Vagina (tissue), 2 donors: Measurements from ENCODE around the gene GALNT4. TPM values are rescaled to one million over a fixed set of nuclear protein-coding genes. Genes with fewer than 3 reads are reported as not detected.
A peak's percentile ranks its signal among the peaks of the same experiment; 100 is the strongest.

Source experiments
- DNase-seq, 2 donors: peaks; one replicate each; pipeline ENCODE4 v3.0.0-alpha.2; 2017; ENCODE audit errors: extremely low spot score in 2 of 2
- H3K27ac ChIP-seq: fragments of 200-600 bp; sonication (generic); one replicate; pipeline ENCODE4 v1.5.1; 2019
- H3K27me3 ChIP-seq: fragments of 200-600 bp; sonication (generic); one replicate; pipeline ENCODE4 v1.5.1; 2019
- H3K36me3 ChIP-seq, 2 donors: fragments of 200-600 bp; sonication (generic); one replicate each; pipeline ENCODE4 v1.5.1; 2017 to 2019
- H3K4me1 ChIP-seq: fragments of 200-600 bp; sonication (generic); one replicate; pipeline ENCODE4 v1.5.1; 2019
- H3K4me3 ChIP-seq, 2 donors: fragments of 200-600 bp; sonication (generic); 1 replicate in 1 of 2; 2 replicates in 1 of 2; pipeline ENCODE4 v1.5.1; 2016 to 2019
- H3K9me3 ChIP-seq: fragments of 200-600 bp; sonication (generic); one replicate; pipeline ENCODE4 v1.5.1; 2019
- POLR2A ChIP-seq, 2 donors: fragments of 450-650 bp; IDR thresholded peaks; one replicate each; pipeline ENCODE4 v1.6.1; 2017; ENCODE audit warnings: antibody characterized with exemption in 2 of 2, mild to moderate bottlenecking in 2 of 2, moderate library complexity in 2 of 2
- POLR2AphosphoS5 ChIP-seq, 2 donors: sonication (generic); formaldehyde crosslinking; IDR thresholded peaks; one replicate each; pipeline ENCODE4 v1.9.0; 2017; ENCODE audit warnings: antibody characterized with exemption in 2 of 2, mild to moderate bottlenecking in 2 of 2, low read depth in 1 of 2; ENCODE audit not compliant: insufficient read depth in 1 of 2
- intact Hi-C: fragments of 100-400 bp; cut with DNase I; formaldehyde crosslinking; loops from one replicate; pipeline ENCODE4 v1.15.1; 2023
- total RNA-seq: library from RNA; depleted of rRNA; stranded (reverse); fragments of >200 nt; gene quantifications from one replicate; pipeline ENCODE4 v1.2.3, GENCODE V29; 2016
- TF ChIP-seq, protein P1 (sequence below), 3 experiments: fragments of 450-650 bp in 2 of 3; fragments of 200-600 bp in 1 of 3; sonication (generic) in 1 of 3; IDR thresholded peaks; one replicate each; pipeline ENCODE4 v1.5.1; 2017 to 2019; ENCODE audit warnings: antibody characterized with exemption in 3 of 3, mild to moderate bottlenecking in 2 of 3, moderate library complexity in 2 of 3

The GALNT4 gene
- total RNA-seq, 1 donor from 2014 or later: 0.49 TPM

DNA sequence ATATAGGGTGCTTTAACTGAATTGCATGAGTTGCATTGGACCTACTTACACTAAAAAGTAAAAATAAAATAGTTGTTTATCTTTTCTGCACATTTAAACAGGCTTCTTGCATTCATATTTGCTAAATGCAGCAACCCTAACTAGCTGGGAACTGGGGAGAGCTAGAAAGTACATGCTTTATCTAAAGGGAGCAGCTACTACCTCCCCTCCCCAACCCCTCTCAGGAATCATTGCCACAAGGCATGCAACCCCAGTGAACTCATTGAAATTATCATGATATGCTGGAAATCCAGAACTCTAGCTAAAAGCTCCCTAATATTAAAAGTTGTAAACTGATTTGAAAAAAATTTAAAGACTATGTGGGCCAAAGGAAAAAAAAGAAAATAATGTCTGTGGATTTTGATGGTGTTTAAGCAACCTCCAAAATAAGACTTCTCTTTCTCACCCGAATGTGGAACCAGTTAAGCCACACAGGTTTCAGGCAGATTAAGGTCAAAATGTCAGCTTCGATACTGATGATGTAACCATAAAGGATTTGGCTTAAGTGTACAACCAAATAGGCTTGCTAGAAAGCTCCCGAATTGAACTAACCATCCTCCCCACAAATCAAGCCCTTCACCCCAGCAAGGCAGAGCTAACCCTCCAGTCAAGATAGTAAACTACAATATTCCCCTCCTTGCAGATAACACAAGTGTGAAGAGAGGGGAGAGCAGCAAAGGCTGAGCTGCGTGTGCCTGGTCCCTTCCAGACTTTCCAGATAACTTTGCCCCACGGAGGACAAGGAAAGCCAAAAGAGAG, 15.0 kb upstream of the GALNT4 start:
- no peak for DNase-seq
- TF ChIP-seq POLR2A (IDR thresholded peaks at IDR 0.05) (no peak), POLR2AphosphoS5 (IDR thresholded peaks at IDR 0.05; ENCODE audit: insufficient read depth in 1 of 2, low read depth in 1 of 2) (no peak)
- TF ChIP-seq, protein P1, sequence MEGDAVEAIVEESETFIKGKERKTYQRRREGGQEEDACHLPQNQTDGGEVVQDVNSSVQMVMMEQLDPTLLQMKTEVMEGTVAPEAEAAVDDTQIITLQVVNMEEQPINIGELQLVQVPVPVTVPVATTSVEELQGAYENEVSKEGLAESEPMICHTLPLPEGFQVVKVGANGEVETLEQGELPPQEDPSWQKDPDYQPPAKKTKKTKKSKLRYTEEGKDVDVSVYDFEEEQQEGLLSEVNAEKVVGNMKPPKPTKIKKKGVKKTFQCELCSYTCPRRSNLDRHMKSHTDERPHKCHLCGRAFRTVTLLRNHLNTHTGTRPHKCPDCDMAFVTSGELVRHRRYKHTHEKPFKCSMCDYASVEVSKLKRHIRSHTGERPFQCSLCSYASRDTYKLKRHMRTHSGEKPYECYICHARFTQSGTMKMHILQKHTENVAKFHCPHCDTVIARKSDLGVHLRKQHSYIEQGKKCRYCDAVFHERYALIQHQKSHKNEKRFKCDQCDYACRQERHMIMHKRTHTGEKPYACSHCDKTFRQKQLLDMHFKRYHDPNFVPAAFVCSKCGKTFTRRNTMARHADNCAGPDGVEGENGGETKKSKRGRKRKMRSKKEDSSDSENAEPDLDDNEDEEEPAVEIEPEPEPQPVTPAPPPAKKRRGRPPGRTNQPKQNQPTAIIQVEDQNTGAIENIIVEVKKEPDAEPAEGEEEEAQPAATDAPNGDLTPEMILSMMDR (IDR thresholded peaks at IDR 0.05): no peak
- no peaks in the 10 kb centered on the region for H3K27me3 ChIP-seq
- peaks cover 14% of the 10 kb centered on the region for H3K4me1 ChIP-seq
- H3K4me3 ChIP-seq: no peak overlapping the region
- H3K9me3 ChIP-seq: no peaks in the 10 kb centered on the region
- intact Hi-C loops: loop anchor here (10.0 kb wide), 1 partner anchor 1415 kb away; the partner anchor contains the start of gene CCER1
- no peaks in the 10 kb centered on the region for H3K36me3 ChIP-seq
- no peak overlapping the region for H3K27ac ChIP-seq

DNA sequence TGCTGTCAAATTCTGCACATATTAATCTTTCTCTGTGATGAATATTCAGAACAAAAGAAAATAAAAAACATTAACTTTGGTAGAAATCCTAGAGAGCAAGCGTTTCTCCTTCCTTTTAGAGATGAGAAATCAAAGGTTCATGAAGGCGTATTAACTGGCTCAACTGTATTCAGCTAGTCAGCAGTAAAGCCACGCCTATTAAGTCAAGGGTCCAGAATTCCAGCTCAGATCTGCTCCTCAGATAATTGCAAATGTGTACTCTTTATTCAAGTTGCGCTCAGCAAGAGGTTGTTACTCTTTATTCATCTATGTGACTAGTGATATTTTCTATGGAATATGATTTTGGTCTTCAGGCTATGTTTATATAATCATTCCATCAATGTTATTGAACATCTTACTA, 14.3 kb upstream of the GALNT4 start:
- Histone ChIP-seq H3K4me1 (peaks cover 13% of the 10 kb centered on the region), H3K27ac (no peak overlapping the region), H3K36me3 (no peaks in the 10 kb centered on the region), H3K4me3 (no peak overlapping the region), H3K27me3 (no peaks in the 10 kb centered on the region), H3K9me3 (no peaks in the 10 kb centered on the region)
- no peak for DNase-seq
- intact Hi-C loops: no loop called here
- TF ChIP-seq POLR2AphosphoS5 (IDR thresholded peaks at IDR 0.05; ENCODE audit: insufficient read depth in 1 of 2, low read depth in 1 of 2): no peak
- TF ChIP-seq, protein P1 (IDR thresholded peaks at IDR 0.05): no peak
- no peak for TF ChIP-seq POLR2A (IDR thresholded peaks at IDR 0.05)

DNA sequence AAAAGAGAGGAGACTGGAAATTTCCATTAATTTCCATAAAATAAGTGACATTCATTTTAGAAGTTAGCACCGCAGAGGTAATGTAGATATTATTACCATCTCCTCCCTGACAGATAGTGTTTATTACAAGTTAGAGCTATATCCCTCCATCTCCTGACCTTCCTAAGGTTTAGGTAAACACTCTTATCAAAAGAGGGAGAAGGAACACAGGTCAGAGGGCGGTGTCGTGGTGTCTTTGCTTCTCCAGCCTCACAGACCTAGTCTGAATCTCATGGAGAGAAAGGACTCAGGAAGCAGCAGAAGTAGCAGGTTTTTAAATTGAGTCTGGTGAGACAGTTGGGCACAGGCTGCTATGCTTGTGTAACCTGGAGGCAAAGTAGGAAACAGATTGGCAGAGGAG, 12.8 kb upstream of the GALNT4 start:
- Histone ChIP-seq H3K27me3 (no peaks in the 10 kb centered on the region), H3K9me3 (no peaks in the 10 kb centered on the region), H3K27ac (no peak overlapping the region), H3K4me3 (no peak overlapping the region), H3K36me3 (no peaks in the 10 kb centered on the region), H3K4me1 (no peaks in the 10 kb centered on the region)
- no peak for DNase-seq
- TF ChIP-seq, protein P1 (IDR thresholded peaks at IDR 0.05): no peak
- TF ChIP-seq POLR2AphosphoS5 (IDR thresholded peaks at IDR 0.05; ENCODE audit: insufficient read depth in 1 of 2, low read depth in 1 of 2): no peak
- TF ChIP-seq POLR2A (IDR thresholded peaks at IDR 0.05): no peak
- intact Hi-C loops: no loop called here

DNA sequence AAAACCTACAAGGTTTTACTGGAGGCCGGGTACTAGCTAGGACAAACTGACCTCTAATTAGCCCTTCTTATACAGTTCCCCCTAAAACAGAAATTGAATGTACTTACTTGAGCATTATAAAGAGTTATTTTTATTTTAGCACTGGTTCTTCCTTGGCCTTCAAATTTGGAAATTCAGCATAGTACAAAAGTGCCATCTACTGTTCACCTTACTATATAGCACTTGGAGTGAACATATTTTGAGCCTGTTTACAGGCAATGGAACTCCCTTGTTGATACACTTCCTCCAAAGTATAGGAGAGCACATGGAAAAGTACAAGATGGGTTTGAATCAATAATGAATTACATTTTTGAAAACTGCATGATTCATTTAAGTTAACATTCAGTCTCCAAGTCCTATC, 5.1 kb upstream of the GALNT4 start:
- intact Hi-C loops: loop anchor here (10.0 kb wide), 1 partner anchor 55 kb away; no protein-coding TSS in a partner anchor
- no peaks in the 10 kb centered on the region for H3K36me3 ChIP-seq
- TF ChIP-seq, protein P1 (IDR thresholded peaks at IDR 0.05): peak; percentile 44 to 59 (median 56)
- no peak for TF ChIP-seq POLR2AphosphoS5 (IDR thresholded peaks at IDR 0.05; ENCODE audit: insufficient read depth in 1 of 2, low read depth in 1 of 2)
- TF ChIP-seq POLR2A (IDR thresholded peaks at IDR 0.05): no peak
- no peaks in the 10 kb centered on the region for H3K27me3 ChIP-seq
- H3K27ac ChIP-seq: no peak overlapping the region
- peaks cover 13% of the 10 kb centered on the region for H3K4me1 ChIP-seq
- no peaks in the 10 kb centered on the region for H3K9me3 ChIP-seq
- DNase-seq: no peak
- no peak overlapping the region for H3K4me3 ChIP-seq

DNA sequence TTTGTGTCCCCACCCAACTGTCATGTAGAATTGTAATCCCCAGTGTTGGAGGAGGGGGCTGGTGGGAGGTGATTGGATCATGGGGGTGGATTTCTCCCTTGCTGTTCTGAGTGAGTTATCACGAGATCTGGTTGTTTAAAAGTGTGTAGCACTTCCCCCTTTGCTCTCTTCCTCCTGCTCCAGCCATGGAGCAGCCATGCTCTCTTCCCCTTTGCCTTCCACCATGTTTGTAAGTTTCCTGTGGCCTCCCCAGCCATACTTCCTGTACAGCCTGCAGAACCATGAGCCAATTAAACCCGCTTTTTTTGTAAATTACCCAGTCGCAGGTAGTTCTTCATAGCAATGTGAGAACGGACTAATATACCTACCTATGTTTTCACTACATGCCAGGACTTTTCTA, 3.8 kb upstream of the GALNT4 start:
- no peak for DNase-seq
- no peaks in the 10 kb centered on the region for H3K27me3 ChIP-seq
- no peak overlapping the region for H3K4me3 ChIP-seq
- peaks cover 21% of the 10 kb centered on the region for H3K4me1 ChIP-seq
- H3K9me3 ChIP-seq: no peaks in the 10 kb centered on the region
- H3K27ac ChIP-seq: no peak overlapping the region
- TF ChIP-seq POLR2AphosphoS5 (IDR thresholded peaks at IDR 0.05; ENCODE audit: insufficient read depth in 1 of 2, low read depth in 1 of 2): no peak
- intact Hi-C loops: loop anchor here (10.0 kb wide), 1 partner anchor 54 kb away; no protein-coding TSS in a partner anchor
- peaks cover 0 to 2% of the 10 kb centered on the region in 2 donors for H3K36me3 ChIP-seq
